Gastrocnemius medialis (tissue), 4 donors: ENCODE data around the gene FAM219A.

Experiments
- POLR2A ChIP-seq, 2 donors: fragments of 450-650 bp; IDR thresholded peaks; one replicate each; pipeline ENCODE4 v1.6.1; 2017; ENCODE audit warnings: antibody characterized with exemption in 2 of 2, mild to moderate bottlenecking in 2 of 2, moderate library complexity in 2 of 2
- TF ChIP-seq, protein P1 (sequence below), 5 experiments: fragments of 450-650 bp in 3 of 5; fragments of 200-600 bp in 2 of 5; sonication (generic) in 2 of 5; IDR thresholded peaks in 4 of 5; conservative IDR thresholded peaks in 1 of 5; 1 replicate in 4 of 5; 2 replicates in 1 of 5; pipeline ENCODE4 v1.5.1; 2016 to 2019; ENCODE audit warnings: antibody characterized with exemption in 5 of 5, mild to moderate bottlenecking in 3 of 5, moderate library complexity in 3 of 5

DNA sequence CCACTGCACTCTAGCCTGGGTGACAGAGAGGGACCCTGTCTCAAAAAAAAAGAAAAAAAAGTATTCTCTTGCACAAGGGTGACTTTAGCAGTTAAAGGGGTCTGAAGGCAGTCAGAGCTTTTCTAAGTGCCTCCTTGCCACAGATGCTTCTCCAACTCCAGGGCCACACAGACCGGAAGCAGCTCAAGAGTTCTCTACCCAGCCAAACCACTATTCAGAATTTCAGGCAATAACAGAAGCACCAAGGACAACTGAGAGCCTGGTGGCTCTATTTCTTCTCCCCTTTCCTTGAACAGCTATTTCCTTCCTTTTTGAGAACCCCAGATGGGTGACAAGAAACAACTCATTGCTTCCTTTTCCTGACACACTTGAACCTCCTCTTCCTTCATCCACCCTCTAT, 2.2 kb downstream of the FAM219A start:
- TF ChIP-seq, protein P1, sequence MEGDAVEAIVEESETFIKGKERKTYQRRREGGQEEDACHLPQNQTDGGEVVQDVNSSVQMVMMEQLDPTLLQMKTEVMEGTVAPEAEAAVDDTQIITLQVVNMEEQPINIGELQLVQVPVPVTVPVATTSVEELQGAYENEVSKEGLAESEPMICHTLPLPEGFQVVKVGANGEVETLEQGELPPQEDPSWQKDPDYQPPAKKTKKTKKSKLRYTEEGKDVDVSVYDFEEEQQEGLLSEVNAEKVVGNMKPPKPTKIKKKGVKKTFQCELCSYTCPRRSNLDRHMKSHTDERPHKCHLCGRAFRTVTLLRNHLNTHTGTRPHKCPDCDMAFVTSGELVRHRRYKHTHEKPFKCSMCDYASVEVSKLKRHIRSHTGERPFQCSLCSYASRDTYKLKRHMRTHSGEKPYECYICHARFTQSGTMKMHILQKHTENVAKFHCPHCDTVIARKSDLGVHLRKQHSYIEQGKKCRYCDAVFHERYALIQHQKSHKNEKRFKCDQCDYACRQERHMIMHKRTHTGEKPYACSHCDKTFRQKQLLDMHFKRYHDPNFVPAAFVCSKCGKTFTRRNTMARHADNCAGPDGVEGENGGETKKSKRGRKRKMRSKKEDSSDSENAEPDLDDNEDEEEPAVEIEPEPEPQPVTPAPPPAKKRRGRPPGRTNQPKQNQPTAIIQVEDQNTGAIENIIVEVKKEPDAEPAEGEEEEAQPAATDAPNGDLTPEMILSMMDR (IDR thresholded peaks at IDR 0.05 in 4 of 5, conservative IDR thresholded peaks at IDR 0.05 in 1 of 5): no peak
- no peak for TF ChIP-seq POLR2A (IDR thresholded peaks at IDR 0.05)
